ENCODE measurements around the gene CALCR. TPM values are rescaled to one million over a fixed set of nuclear protein-coding genes. Genes with fewer than 3 reads are reported as not detected.

Gene CALCR
- total RNA-seq, 1 donor = not detected

DNA sequence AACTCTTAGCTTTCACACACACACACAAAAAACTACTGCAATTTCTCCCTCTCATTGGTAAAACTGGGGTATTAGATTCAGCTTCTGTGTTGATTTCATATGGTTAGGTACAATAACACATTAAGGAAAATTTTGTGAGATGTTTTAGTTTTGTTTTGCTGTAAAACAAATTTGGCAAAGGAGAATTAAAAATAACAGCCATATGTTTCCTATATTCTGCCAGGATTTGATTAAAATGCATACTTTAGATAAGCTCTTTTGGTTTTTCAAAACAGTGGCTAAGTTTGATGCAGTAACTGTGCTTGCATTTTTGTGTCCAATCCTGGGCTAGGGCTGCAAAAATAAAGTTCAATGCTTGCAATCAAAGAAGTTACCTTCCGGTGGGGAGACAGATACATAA lies 126.3 kb downstream of the CALCR start:
- no peak for DNase-seq (ENCODE audit: low read depth)
- TF ChIP-seq, protein P1, sequence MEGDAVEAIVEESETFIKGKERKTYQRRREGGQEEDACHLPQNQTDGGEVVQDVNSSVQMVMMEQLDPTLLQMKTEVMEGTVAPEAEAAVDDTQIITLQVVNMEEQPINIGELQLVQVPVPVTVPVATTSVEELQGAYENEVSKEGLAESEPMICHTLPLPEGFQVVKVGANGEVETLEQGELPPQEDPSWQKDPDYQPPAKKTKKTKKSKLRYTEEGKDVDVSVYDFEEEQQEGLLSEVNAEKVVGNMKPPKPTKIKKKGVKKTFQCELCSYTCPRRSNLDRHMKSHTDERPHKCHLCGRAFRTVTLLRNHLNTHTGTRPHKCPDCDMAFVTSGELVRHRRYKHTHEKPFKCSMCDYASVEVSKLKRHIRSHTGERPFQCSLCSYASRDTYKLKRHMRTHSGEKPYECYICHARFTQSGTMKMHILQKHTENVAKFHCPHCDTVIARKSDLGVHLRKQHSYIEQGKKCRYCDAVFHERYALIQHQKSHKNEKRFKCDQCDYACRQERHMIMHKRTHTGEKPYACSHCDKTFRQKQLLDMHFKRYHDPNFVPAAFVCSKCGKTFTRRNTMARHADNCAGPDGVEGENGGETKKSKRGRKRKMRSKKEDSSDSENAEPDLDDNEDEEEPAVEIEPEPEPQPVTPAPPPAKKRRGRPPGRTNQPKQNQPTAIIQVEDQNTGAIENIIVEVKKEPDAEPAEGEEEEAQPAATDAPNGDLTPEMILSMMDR (IDR thresholded peaks at IDR 0.05; ENCODE audit: insufficient read depth, low read depth, low read length) = no peak
- no peak overlapping the region for H3K4me3 ChIP-seq (ENCODE audit: low read depth, low read length)

DNA sequence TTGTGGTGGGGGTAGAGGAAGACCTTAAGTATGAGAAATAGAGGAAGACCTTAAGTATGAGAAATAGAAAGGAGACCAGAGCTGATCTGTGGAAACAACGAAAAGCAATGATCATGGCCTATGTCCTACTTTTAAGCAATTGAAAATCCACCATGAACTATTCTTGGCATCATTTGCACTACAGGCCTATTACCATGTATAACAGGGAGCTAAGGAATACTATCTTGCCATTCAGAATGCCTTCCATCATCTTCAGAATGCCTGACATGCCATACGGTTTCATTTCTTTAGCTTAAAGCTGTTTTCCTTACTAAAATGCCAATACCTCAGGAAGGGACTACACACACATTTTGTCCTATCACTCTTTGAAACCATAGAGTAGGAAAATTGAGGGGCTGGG lies 127.0 kb downstream of the CALCR start:
- no peak for DNase-seq (ENCODE audit: low read depth)

DNA sequence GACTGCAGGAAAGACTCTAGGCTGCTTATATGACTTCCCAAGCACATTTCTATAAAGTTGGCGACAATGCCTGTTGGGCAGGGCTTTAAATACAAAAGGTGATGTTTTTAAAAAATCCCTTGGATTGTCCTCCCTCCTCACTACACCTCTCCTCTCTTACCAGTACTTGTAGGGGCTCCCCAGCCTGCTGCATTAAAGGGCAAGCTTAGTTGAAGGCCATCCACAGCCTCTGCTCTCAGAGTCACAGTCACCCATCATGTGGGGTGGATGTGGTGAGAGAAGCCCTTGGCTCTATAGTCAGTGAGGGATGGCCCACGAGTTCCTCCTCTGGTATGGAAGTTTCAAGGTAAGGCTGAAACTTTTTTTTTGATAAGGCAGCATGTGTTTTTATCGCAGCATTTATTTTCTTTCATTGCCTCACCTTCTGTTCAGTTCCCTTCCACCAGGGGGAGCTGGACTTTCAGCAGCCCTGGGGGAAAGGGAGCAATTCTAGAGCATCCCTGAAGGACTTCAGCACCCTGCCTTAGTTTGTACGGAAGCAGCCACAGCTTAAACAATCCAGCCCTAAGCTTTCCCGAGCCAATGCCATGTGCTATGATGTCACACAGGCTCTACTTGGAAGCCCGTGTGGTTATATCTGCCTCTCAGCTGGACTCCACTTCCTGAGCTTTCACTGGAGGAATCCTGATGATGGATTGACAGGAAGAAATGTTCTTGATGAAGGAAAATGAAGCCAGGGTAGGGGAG lies 131.9 kb downstream of the CALCR start:
- TF ChIP-seq, protein P1 (IDR thresholded peaks at IDR 0.05; ENCODE audit: insufficient read depth, low read depth, low read length) = peak; percentile 86
- peak; percentile 38 for DNase-seq (ENCODE audit: low read depth)
- H3K4me3 ChIP-seq (ENCODE audit: low read depth, low read length) = no peak overlapping the region

More for the DNA sequence above, 127.0 kb downstream of the CALCR start:
- TF ChIP-seq, protein P1 (IDR thresholded peaks at IDR 0.05; ENCODE audit: insufficient read depth, low read depth, low read length) = no peak
- no peak overlapping the region for H3K4me3 ChIP-seq (ENCODE audit: low read depth, low read length)

DNA sequence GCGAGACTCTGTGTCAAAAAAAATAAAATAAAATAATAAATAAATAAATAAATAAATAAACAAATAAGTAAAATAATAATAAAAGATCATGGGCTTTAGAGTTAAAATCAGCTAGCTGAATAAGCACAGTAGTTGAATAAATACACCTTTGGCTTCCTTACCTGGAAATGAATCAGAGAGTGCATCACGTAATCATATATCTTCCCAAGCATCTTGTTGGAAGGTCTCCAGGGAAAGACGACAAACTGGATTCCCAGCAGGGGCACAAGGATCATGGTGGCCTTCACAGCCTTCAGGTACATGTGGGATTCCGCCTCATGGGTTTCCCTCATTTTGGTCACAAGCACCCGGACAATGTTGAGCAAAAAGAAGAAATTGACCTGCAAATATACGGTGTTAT lies 138.7 kb downstream of the CALCR start:
- TF ChIP-seq, protein P1 (IDR thresholded peaks at IDR 0.05; ENCODE audit: insufficient read depth, low read depth, low read length) = no peak
- H3K4me3 ChIP-seq (ENCODE audit: low read depth, low read length) = no peak overlapping the region
- no peak for DNase-seq (ENCODE audit: low read depth)

DNA sequence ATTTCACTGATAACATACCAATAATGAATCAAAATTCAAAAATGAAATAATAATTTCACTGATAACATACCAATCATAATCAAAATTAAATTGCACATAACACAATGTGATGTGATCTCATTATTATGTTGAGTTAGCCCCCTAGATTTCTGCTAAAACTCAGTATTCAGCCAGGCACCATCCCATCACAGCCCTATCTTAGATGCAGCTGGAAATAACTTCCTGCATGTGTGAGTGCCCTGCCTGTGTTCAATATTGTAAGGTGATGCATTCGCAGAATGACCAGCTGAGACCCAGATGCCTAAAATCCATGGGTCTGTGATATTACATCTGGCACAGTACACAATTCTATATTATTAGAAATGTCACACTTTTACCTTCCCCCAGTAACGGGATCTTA lies 142.4 kb downstream of the CALCR start:
- no peak for DNase-seq (ENCODE audit: low read depth)
- H3K4me3 ChIP-seq (ENCODE audit: low read depth, low read length) = no peak overlapping the region
- TF ChIP-seq, protein P1 (IDR thresholded peaks at IDR 0.05; ENCODE audit: insufficient read depth, low read depth, low read length) = no peak

DNA sequence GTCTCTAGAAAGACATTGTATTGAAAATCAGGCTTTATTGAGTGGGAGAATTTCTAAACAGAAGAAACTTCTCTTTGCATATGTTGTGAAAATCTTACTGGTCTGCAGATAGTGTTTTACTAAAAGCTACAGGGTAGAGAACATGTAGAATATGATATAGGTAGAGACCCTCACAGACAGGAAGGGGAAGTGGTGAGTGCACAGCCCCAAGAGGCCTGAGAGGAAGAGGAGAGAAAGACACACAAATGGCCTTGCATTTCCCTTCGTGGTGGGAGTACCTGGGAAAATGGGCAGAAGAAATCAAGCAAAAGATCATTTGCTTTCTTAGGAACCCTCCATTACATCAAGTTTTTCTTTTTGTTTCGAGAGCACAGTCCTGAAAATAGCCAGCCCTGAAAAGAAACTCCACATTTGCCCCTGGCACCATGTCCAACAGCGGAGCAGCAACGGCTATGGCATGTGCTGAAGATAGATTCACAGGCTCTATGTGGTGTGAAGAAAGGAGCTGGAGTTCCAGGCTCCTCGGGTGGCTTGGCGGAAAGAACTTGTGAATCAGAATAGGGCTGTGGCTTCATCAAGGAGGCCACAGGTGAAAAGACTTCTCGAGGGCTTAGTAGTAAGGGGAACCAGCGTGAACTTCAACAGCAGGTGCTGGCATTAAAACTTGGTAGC lies 143.5 kb downstream of the CALCR start:
- H3K4me3 ChIP-seq (ENCODE audit: low read depth, low read length) = no peak overlapping the region
- TF ChIP-seq, protein P1 (IDR thresholded peaks at IDR 0.05; ENCODE audit: insufficient read depth, low read depth, low read length) = no peak
- no peak for DNase-seq (ENCODE audit: low read depth)

Measured in fibroblast of villous mesenchyme (primary cell).